Erythroblast (primary cell): ENCODE data around the gene TCP11.

Experiments used
- GATA1 ChIP-seq: IDR thresholded peaks from 2 replicates; pipeline ENCODE4 v1.6.1; 2011; ENCODE audit warnings: low read depth, mild to moderate bottlenecking, control low read depth, low read length, moderate library complexity
- POLR2A ChIP-seq: IDR thresholded peaks from 2 replicates; pipeline ENCODE4 v1.6.1; 2011; ENCODE audit warnings: mild to moderate bottlenecking, low read length

GRCh38 chr6:35085359-35086281, 55.5 kb downstream of the TCP11 start:
- TF ChIP-seq POLR2A: no peak
- TF ChIP-seq GATA1: no peak
